Neural crest cell (in vitro differentiated cells): ENCODE results near the gene NDRG2. TPM values are rescaled to one million over a fixed set of nuclear protein-coding genes. Genes with fewer than 3 reads are reported as not detected.

Experiments
- DNase-seq: peaks from one replicate; pipeline ENCODE4 v3.0.0; 2021; ENCODE audit warnings: low read depth, mixed read lengths, low spot score
- H3K27ac Mint-ChIP-seq: one replicate; pipeline ENCODE4 v1.8.0; 2021; ENCODE audit warnings: mild to moderate bottlenecking, mixed read lengths; ENCODE audit not compliant: unreplicated experiment
- H3K27me3 Mint-ChIP-seq: 2 replicates; pipeline ENCODE4 v1.8.0; 2021; ENCODE audit warnings: low read depth, mild to moderate bottlenecking, mixed read lengths
- H3K36me3 Mint-ChIP-seq: 2 replicates; pipeline ENCODE4 v1.8.0; 2021; ENCODE audit warnings: low read depth, mild to moderate bottlenecking, mixed read lengths
- H3K4me1 Mint-ChIP-seq: 2 replicates; pipeline ENCODE4 v1.8.0; 2021; ENCODE audit warnings: mixed read lengths
- H3K4me3 Mint-ChIP-seq: one replicate; pipeline ENCODE4 v1.8.0; 2021; ENCODE audit warnings: mild to moderate bottlenecking, mixed read lengths
- H3K9me3 Mint-ChIP-seq: 2 replicates; pipeline ENCODE4 v1.8.0; 2021; ENCODE audit warnings: mixed read lengths
- total RNA-seq: library from RNA; stranded (reverse); gene quantifications from 2 replicates; pipeline ENCODE4 v1.2.1, GENCODE V29; 2021
- TF ChIP-seq, protein P1 (sequence below): fragments of 200-600 bp; sonication (generic); conservative IDR thresholded peaks from 2 replicates; pipeline ENCODE4 v1.5.0; 2021; ENCODE audit warnings: antibody characterized with exemption, mild to moderate bottlenecking

Gene NDRG2
- total RNA-seq, 1 donor from 2014 or later: 17.4 TPM

DNA sequence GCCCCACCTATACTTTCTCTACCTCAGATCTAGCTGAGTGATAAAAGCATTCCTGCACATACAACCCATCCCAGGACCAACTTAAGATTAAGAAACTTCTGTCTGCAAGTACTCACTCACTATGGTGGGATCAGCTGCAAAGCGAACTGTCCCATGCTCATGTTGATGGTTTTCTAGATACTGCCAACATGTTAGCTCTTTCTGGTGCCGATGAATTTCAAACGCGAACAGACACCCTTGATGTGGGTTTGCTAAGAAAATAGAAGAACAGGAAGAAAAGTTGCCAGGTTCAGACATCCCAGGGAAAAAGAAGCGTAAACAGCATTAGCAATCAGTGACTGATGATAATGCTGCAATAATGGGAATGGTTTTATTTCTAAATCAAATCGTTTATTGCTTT lies 27.3 kb downstream of the NDRG2 start:
- DNase-seq: no peak
- peaks cover 12% of the 10 kb centered on the region for H3K36me3 Mint-ChIP-seq
- TF ChIP-seq, protein P1, sequence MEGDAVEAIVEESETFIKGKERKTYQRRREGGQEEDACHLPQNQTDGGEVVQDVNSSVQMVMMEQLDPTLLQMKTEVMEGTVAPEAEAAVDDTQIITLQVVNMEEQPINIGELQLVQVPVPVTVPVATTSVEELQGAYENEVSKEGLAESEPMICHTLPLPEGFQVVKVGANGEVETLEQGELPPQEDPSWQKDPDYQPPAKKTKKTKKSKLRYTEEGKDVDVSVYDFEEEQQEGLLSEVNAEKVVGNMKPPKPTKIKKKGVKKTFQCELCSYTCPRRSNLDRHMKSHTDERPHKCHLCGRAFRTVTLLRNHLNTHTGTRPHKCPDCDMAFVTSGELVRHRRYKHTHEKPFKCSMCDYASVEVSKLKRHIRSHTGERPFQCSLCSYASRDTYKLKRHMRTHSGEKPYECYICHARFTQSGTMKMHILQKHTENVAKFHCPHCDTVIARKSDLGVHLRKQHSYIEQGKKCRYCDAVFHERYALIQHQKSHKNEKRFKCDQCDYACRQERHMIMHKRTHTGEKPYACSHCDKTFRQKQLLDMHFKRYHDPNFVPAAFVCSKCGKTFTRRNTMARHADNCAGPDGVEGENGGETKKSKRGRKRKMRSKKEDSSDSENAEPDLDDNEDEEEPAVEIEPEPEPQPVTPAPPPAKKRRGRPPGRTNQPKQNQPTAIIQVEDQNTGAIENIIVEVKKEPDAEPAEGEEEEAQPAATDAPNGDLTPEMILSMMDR: no peak
- no peaks in the 10 kb centered on the region for H3K4me1 Mint-ChIP-seq
- no peak overlapping the region for H3K4me3 Mint-ChIP-seq
- no peaks in the 10 kb centered on the region for H3K27me3 Mint-ChIP-seq
- H3K27ac Mint-ChIP-seq: no peak overlapping the region
- no peaks in the 10 kb centered on the region for H3K9me3 Mint-ChIP-seq

DNA sequence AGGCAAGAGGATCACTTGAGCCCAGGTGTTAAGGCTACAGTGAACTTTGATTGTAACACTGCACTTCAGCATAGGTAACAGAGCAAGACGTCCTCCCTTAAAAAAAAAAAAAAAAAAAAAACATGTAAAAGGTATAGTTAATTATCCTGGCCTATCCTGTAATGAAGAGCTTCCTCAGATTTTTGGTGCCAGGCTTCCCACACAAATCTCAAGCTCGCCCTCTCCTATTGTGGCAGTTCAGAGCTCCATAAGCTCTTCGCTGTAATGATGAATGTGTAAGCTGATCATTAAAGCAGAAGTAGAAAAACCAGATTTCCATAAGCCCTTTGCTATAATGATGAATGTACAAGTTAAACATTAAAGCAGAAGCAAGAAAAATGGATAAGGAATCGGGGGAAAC lies 27.7 kb downstream of the NDRG2 start:
- no peak overlapping the region for H3K27ac Mint-ChIP-seq
- TF ChIP-seq, protein P1: no peak
- H3K36me3 Mint-ChIP-seq: peaks cover 12% of the 10 kb centered on the region
- no peaks in the 10 kb centered on the region for H3K27me3 Mint-ChIP-seq
- no peak overlapping the region for H3K4me3 Mint-ChIP-seq
- H3K4me1 Mint-ChIP-seq: peaks cover under 1% of the 10 kb centered on the region
- no peak for DNase-seq
- H3K9me3 Mint-ChIP-seq: no peaks in the 10 kb centered on the region

DNA sequence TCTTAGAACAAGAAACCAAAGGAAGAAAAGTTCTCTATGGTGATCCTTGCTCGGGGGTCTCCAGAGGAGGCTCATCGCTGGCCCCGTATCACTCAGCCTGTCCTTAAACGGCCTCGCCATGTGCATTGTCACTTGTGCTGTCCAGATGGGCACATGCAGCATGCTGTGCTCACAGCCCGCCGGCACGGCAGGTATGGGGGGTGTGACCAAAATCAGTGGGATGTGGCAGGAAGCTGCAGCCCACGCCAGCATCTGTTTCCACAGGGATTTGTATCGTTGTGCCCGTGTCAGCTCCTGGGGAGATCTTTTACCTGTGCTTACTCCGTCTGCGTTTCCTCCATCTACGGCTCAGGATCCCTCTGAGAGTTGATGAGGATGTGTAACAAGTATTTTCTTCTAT lies 28.3 kb downstream of the NDRG2 start:
- no peaks in the 10 kb centered on the region for H3K27me3 Mint-ChIP-seq

DNA sequence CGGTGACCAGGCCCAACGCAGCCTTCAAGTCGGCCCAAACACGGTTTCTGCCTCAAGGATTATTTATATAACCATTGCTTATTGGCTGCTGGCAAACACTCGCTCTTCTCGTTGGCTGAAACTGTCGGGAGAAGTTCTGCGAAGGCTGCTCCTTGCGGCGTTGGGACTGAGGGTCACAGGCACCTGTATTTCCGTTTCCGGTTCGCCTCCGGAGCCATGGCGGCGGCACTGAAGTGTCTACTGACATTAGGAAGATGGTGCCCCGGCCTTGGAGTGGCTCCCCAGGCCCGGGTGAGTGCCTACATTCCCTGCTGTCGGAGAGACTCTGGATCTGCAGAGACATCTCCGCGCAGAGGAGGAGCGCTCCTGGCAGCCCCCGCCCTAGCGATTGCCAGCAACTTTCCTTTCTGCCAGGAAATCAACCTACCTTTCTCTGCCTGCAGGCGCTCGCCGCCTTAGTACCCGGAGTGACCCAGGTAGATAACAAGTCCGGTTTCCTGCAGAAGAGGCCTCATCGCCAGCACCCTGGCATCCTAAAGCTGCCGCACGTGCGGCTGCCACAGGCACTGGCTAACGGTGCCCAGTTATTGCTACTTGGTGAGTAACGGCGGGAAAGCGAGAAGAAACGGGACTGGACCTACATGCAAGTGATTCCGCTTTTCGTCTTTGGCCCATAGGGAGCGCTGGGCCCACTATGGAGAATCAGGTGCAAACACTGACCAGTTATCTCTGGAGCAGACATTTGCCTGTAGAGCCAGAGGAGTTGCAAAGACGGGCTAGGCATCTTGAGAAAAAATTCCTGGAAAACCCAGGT lies 34.9 kb downstream of the NDRG2 start, which contains the start of gene METTL17:
Gene METTL17, plus strand, starts transcription at position 194 of the 814 bp plus-strand sequence. Its CDS starts 23 bp downstream, at position 217.
- peak; percentile 80 for DNase-seq
- H3K4me1 Mint-ChIP-seq: peaks cover 26% of the 10 kb centered on the region
- TF ChIP-seq, protein P1: peak; percentile 56

More for the DNA sequence above, 28.3 kb downstream of the NDRG2 start:
- Mint-ChIP-seq H3K4me1 (peaks cover 6% of the 10 kb centered on the region), H3K4me3 (no peak overlapping the region), H3K36me3 (peaks cover 12% of the 10 kb centered on the region), H3K27ac (no peak overlapping the region), H3K9me3 (no peaks in the 10 kb centered on the region)
- TF ChIP-seq, protein P1: no peak
- no peak for DNase-seq

DNA sequence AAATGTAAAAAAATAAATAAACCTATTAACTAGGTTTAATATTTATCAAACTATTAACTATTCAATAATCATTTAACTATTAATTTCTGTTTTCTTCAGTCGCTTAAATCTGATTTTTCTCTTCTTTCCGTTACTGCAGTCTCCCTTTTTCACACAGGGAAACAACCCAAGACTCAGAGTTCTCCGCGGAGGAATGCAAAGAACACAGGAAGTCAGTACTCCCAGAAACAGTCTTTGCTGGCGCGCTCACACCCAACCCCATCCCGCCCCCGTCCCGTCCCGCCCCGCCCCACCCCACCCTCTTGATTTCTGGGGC lies 35.4 kb downstream of the NDRG2 start:
- peak overlapping the region; percentile 96 for H3K4me3 Mint-ChIP-seq
- TF ChIP-seq, protein P1: no peak
- H3K27me3 Mint-ChIP-seq: peaks cover 12% of the 10 kb centered on the region
- H3K36me3 Mint-ChIP-seq: peaks cover 8% of the 10 kb centered on the region
- H3K4me1 Mint-ChIP-seq: peaks cover 26% of the 10 kb centered on the region
- H3K27ac Mint-ChIP-seq: no peak overlapping the region
- DNase-seq: no peak
- no peaks in the 10 kb centered on the region for H3K9me3 Mint-ChIP-seq

More for the DNA sequence above, 34.9 kb downstream of the NDRG2 start, which contains the start of gene METTL17:
- H3K27me3 Mint-ChIP-seq: peaks cover 12% of the 10 kb centered on the region
- H3K9me3 Mint-ChIP-seq: no peaks in the 10 kb centered on the region
- peaks cover 11% of the 10 kb centered on the region for H3K36me3 Mint-ChIP-seq
- H3K4me3 Mint-ChIP-seq: peak within 1 kb of the TSS; percentile 96
- H3K27ac Mint-ChIP-seq: peak within 1 kb of the TSS; percentile 9
